Vagina (tissue), 2 donors: Measurements from ENCODE around the gene STH.
"Not testable (repeated sequence)": the region's sequence is repeated elsewhere in the genome, so short reads cannot be mapped to it uniquely, and the experiment has no call there.

Source experiments
- CTCF ChIP-seq, 3 experiments: fragments of 450-650 bp in 2 of 3; fragments of 200-600 bp in 1 of 3; sonication (generic) in 1 of 3; IDR thresholded peaks; one replicate each; pipeline ENCODE4 v1.5.1; 2017 to 2019; ENCODE audit warnings: antibody characterized with exemption in 3 of 3, mild to moderate bottlenecking in 2 of 3, moderate library complexity in 2 of 3
- POLR2A ChIP-seq, 2 donors: fragments of 450-650 bp; IDR thresholded peaks; one replicate each; pipeline ENCODE4 v1.6.1; 2017; ENCODE audit warnings: antibody characterized with exemption in 2 of 2, mild to moderate bottlenecking in 2 of 2, moderate library complexity in 2 of 2
- POLR2AphosphoS5 ChIP-seq, 2 donors: sonication (generic); formaldehyde crosslinking; IDR thresholded peaks; one replicate each; pipeline ENCODE4 v1.9.0; 2017; ENCODE audit warnings: antibody characterized with exemption in 2 of 2, mild to moderate bottlenecking in 2 of 2, low read depth in 1 of 2; ENCODE audit not compliant: insufficient read depth in 1 of 2

DNA sequence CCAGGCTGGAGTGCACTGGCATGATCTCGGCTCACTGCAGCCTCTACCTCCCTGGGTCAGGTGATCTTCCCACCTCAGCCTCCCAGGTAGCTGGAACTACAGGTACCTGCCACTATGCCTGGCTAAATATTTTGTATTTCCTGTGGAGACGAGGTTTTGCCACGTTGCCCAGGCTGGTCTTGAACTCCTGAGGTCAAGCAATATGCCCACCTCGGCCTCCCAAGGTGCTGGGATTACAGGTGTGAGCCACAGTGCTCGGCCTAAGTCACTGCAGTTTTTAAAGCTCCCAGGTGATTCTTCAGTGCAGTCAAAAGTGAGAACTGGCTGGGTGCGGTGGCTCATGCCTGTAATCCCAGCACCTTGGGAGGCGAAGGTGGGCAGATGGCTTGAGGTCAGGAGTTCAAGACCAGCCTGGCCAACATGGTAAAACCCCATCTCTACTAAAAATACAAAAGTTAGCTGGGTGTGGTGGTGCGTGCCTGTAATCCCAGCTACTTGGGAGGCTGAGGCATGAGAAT, 20.4 kb downstream of the STH start:
- TF ChIP-seq CTCF (IDR thresholded peaks at IDR 0.05); POLR2A (IDR thresholded peaks at IDR 0.05); POLR2AphosphoS5 (IDR thresholded peaks at IDR 0.05; ENCODE audit: insufficient read depth in 1 of 2, low read depth in 1 of 2): not testable (repeated sequence)
